Pons (tissue), 1 donor: ENCODE results near the gene IPCEF1.
"Not testable (repeated sequence)": the region's sequence is repeated elsewhere in the genome, so short reads cannot be mapped to it uniquely, and the experiment has no call there.

Experiments
- DNase-seq: peaks from one replicate; pipeline ENCODE4 v3.0.0-alpha.2; 2016; ENCODE audit warnings: low spot score

The IPCEF1 gene

DNA sequence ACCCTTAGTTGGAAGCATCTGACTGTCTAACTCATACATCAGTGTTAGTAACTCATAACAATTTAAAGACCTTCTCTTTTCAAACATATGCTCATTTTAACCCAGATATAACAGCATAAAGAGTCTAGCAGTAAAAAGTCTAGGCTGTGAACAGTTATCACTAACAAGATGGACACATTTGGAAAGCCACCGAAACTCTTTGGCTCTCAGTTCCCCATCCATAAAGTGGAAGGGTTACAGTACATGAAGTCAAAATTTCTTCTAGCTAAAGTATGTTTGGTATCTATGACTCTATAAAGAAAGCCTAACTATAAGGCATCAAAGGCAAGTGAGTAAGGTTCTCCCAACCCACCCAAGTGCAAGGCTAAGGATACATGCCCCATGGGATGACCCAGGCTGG, 22.5 kb downstream of the IPCEF1 start:
- not testable (repeated sequence) for DNase-seq

DNA sequence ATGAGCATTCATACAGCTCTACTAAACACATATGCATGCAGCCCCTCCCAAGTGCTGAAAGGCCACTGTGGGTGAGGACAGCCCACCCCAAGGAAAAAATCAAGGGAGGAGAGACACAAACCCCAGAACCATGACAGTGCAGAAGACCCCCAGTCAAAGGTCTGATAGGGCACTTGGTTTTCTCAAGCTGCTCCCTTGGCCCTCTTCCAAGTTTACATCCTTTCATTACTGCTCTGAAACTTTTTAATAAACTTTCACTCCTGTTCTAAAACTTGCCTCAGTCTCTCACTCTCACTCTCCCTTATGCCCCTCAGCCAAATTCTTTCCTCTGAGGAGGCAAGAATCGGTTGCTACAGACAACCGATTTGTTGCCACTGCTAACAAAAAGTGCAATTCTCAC, 24.9 kb downstream of the IPCEF1 start:
- DNase-seq, result no peak

DNA sequence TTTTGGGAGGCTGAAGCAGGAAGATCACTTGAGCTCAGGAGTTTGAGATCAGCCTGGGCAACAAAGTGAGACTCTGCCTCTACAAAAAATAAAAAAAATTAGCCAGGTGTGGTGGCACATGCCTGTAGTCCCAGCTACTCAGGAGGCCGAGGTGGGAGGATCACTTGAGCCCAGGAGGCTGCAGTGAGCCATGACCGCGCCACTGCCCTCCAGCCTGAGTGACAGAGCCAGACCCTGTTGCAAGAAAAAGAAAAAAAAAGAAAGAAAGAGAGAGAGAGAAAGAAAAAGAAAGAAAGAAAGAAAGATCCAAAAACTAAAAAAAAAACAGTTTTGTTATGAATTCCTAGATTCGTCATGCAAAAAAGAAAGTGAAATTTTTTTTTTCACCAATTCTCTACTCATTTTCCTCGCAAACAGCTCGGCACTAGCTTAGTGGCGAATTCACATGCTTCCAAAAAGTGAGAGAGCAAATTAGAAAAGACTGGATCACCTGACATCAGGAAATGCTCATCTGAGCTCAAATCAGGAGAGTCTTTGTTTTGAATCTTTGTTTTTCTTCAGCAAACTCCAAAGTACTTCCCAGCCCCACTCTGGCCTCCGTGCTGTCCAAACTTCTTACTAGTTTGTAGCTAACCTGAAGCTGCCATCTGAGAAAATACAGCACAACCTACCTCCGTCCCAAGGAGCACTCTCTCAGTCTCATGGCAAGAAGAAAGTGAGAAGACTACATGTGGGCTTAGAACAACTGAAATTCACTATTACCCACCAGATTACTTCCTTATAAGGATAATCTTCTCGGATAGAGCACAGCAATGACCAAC, 27.0 kb downstream of the IPCEF1 start:
- no peak for DNase-seq

DNA sequence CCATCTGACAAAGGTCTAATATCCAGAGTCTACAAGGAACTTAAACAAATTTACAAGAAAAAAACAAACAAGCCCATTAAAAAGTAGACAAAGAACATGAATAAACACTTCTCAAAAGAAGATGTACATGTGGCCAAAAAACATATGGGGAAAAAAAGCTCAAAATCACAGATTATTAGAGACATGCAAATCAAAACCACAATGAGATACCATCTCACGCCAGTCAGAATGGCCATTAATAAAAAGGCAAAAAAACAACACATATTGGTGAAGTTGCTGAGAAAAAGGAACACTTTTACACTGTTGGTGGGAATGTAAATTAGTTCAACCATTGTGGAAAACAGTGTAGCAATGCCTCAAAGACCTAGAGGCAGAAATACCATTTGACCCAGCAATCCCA, 29.3 kb downstream of the IPCEF1 start:
- DNase-seq, result not testable (repeated sequence)

DNA sequence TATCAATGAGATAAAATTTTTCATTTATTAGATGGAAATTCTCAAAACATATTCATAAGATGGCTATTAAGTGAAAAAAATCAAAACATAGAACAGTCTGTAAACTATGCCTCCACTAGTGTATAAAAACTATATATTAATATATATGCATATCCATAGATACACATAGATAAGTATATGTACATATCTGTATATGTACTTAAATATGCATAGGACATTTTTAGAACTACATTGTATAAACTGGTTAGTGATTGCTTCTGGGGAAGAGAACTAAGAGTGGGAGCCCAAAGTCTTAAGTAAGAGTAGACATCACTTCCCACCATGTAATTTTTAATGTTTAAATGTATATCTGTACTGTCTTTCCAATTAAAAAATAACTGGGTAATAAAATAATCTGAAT, 31.5 kb downstream of the IPCEF1 start:
- DNase-seq, result no peak

DNA sequence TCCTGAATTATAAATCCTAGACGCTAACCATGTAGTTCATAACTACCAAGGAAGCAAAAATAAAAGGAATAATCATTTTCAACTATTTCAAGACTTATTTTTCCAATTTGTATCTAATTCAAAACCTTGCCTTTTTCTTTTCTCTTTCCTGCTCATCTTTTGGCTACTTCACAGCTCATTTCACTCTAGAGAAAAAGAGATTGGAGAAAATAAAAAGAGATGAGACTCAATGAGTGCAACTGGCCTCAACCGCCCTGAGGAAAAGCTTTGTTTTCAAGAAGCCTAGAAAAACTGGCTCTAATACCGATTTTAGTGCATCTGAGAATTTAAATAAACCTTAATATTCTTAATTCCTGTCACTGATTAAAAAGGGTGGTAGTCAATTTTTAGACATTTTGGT, 36.4 kb downstream of the IPCEF1 start:
- no peak for DNase-seq

DNA sequence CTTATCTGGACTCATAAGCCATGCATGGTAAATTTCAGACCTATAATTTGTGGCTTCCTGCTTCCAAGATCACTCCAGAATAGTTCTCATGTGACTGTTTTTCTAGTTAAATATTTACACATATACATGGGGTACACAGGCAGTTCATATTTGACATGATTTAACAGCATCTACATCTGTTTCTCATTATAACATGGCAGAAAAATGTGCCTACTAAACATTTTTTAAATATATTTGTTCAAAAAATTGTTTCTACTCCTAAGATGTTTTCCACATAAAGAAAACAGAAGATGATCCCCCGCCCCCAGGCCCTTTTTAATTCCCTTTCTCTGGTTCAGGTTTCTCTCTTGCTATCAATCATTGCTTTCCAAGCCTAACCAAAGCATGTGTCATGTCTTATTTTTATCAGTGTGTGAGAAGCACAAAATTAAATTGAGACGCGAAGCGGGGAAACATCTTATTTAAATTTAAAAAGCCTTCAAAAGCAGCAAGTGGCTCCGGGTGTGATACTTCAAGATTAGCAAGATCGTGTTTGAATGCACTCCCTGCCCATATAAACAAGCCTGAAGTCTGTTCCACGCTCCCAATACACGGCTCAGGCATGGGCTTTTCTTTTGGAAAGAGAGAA, 37.3 kb downstream of the IPCEF1 start:
- no peak for DNase-seq

DNA sequence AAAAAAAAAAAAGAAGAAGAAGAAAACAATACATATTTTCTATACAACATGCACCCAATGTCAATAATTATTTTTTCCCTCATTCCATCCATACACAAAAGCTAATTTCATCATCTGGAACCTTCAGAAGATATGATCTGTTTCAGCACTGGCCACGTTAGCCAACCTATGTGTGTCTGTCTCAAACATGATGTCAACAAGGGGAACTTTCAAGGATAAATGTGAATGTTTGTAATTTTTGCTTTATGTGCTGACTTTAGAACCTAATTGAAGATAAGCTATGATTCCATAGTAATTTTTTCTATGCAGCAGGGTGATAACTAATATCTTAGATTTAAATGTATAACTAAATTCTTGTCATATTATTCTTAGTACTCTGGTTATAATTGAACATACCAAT, 37.9 kb downstream of the IPCEF1 start:
- no peak for DNase-seq

DNA sequence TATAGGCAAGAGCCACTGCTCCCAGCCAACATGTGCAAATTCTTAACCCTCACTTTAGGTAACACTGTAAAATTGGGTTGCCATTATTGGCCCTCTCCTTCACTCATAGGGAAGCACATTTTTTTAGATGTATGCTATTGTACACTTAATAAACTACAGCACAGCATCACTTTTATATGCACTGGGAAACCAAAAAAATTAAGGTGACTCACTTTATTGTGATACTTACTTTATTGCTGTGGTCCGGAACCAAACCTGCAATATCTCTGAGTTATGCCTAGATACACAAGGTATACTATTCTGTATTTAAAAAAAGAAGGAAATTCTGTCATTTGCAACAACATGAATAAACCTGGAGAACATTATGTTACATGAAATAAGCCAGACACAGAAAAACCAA, 40.5 kb downstream of the IPCEF1 start:
- no peak for DNase-seq

DNA sequence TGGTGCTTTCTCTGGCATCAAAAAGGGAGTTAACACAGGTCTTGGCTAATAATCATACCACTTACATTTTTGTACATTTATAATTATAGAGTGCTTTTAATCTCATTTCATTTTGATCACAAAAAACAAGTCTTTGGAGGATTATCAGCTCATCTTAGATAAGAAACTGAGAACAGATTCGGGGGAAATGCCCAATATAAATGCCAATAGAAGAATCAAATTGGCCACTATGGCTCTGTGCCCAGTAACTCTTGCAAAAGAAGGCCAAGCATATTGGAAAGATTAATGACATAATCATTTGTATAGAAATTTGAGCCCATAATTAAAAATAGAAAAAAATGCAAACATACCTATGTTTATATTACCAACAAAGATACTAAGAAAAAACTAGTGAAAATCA, 42.5 kb downstream of the IPCEF1 start:
- no peak for DNase-seq

DNA sequence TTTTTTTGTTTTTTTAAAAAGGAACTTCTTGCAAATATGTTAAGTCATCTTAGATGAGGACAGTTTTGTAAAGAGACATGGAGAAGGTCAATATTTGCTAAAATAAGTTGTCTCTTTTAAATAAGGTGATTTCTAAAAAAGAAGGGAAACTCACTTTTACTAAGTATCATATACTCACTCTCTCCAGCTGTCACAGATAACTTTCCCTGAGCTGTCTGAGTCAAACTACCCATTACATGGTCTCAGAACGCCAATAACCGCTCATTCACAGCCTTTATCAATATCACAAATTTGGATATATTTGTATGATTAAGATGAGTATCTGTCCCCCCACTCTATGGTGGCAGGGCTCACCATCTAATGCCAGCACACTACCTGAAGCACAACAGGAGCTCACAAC, 47.6 kb downstream of the IPCEF1 start:
- no peak for DNase-seq

DNA sequence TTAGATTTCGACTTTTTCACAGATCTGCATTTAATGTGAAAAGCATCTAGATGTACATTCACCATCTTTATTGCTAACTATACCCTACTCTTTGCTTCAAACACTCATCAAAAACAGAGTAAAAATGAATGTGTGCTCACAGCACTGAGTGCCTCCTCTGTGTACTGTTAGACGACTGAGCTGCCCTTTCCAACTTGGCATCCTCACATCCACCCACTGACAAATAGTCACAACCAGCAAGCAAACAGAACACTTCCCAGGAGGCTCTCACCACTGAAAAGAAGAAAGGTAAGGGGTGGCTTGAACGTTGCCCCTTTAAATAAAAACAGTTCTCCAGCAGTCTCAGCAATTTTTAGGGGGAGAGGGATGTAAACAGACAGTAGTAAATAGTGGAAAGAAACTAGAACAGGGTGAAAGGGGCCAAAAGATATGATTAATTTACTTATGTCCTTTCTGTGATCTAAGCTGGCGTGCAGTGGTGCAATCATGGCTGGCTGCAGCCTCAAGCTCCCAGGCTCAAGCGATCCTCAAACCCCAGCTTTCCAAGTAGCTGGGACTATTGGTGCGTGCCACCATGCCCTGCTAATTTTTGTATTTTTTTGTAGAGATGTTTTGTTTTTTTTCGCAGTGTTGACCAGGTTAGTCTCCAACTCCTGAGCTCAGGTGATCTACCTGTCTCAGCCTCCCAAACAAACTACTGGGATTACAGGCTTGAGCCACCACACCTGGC, 48.7 kb downstream of the IPCEF1 start:
- DNase-seq, result no peak

DNA sequence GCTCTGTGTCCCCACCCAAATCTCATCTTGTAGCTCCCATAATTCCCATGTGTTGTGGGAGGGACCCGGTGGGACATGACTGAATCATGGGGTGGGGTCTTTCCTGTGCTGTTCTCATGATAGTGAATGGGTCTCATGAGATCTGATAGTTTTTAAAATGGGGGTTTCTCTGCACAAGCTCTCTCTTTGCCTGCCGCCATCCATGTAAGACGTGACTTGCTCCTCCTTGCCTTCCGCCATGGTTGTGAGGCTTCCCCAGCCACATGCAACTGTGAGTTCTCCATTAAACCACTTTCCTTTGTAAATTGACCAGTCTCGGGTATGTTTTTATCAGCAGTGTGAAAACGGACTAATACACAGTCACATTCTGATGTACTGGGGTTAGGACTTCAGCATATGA, 49.5 kb downstream of the IPCEF1 start:
- DNase-seq, result not testable (repeated sequence)

DNA sequence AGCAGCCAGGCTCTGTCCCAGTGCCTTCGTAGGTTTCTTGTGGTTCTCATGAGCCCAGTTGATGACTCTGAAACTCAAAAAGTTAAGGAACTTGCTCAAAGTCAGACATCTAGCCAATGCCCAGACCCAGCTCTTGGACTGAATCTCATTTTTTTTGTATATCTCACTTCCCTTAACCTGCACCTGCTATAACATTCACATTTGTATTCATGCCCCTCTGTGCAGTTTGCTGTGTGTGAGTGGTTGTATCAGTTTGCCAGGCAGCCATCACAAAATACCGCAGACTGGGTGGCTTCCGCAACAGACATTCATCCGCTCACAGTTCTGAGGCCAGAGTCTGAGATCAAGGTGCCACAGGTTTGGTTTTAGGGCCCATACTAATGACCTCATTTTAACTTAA, 49.9 kb downstream of the IPCEF1 start:
- no peak for DNase-seq

DNA sequence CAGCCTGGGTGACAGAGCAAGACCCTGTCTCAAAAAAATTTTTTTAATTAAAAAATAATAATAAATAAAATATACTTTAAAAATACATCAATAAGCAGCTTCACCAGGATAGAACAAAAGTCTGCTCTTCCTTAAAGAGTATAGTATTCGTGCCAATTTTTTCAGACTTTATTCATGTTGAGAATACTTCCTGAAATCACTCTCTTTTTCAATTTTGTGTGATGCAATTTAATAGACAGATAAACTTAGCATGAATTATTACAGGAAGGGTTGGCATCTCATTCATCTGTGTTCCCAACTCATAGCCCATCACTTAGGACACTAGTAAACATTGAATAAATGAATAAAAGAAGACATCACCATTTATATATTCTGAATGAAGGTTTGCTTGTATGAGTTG, 52.4 kb downstream of the IPCEF1 start:
- no peak for DNase-seq

DNA sequence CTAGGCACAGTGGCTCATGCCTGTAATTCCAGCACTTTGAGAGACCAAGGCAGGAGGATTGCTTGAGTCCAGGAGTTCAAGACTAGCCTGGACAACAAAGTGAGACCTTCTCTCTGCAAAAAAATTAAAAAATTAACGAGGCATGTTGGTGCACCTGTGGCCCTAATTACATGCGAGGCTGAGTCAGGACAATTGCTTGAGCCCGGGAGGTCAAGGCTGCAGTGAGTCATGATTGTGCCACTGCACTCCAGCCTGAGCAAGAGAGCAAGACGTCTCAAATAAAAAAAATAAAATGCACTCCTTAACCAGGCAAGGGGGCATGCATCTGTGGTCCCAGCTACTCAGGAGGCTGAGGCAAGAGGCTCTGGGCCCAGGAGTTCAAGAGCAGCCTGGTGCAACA, 53.0 kb downstream of the IPCEF1 start:
- DNase-seq, result not testable (repeated sequence)

DNA sequence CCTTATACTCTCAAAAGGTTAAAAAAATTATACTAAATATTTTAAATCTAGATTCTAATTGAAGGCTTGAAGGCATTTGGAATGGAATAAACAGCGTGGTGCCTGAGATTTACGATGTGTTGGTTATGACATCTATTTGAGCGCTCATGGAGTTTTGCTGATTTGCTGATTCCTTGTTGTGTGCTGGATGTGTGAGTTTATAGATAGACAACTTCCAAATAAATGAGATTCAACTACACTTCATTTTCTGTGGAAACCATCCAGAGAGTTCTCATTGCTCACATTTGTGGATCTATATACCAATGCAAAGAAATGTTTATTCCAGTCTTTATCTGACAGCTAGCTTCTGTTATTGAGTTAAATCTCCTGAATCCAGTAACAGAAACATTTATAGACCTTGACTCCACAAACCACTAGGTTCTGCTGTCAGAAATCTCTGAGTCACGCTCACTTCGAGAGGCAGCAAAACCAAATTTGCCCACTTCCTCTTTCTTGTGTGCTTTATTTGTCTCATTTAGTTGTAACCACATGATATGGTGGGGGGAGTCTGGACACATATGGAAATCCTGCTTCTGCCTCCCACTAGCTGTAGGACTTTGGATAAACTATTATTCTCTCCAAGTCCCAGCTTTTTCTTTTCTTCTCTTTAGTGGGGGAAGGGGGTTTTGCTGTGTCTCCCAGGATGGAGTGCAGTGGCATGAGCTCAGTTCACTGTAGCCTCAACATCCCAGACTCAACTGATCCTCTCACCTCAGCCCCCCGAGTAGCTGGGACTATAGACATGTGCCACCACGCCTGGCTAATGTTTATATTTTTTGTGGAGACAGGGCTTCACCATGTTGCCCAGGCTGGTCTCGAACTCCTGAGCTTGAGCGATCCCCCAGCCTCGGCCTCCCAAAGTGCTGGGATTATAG, 54.5 kb downstream of the IPCEF1 start:
- peak; percentile 80 for DNase-seq

DNA sequence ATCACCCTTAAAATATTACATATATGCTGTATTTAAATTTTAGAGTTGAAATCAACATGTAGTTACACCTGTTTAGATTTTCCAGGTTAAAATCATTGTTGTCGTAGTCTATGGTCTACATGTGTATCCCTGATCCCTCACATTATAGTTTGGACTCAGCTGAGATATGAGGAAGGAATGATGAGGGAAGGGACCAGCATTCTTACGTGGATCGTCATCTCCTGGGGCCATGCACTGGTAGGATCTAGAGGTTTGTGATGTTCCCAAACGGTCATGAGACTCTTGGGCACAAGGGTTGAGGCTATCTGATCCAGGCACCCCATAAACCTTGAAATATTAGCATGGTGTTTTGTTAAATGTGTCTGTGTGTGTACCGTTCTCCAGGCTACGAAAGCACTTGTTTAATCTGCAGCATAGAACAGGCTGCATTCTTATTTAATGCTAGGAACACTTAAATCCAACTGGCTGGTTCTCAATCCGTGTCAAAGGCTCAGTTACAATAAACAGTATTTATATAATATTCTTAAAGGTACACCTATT, 55.4 kb downstream of the IPCEF1 start:
- DNase-seq, result no peak

DNA sequence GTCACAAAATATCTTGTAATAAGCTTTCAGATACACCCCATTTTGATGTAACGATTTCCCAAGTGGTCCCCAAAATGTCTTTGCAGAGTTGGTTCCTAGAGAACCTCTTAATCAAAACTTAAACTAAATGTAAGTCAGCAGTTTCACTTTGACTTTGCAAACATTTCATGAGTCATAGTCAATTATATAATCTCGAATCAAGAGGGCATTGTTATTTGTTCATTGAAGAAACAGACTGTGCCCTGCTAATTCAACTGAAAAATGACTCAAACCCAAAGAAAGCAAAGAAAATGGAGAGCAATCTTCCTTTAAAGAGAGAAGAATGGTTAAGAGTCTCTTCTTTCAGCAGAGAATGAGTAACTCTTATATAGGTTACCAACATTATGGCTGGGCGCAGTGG, 58.3 kb downstream of the IPCEF1 start:
- peak; percentile 73 for DNase-seq

DNA sequence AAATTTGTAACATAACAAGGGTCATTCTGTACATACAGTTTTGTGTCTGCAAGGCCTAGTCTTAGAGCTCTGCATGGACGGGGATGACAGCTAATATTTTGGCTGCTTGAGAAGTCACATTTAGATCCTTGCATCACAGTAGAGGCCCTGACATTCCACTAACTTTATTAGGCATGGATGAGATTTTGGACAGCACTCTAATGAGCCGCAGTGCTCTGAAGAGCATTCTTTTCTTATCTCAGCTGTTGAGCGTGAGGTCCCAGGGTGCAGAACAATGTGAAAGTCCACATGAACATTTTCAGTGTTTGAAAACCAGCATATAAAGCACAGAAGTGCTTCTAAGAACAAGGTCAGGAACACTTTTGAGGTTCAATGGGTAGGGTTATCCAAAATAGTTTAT, 58.9 kb downstream of the IPCEF1 start:
- no peak for DNase-seq

DNA sequence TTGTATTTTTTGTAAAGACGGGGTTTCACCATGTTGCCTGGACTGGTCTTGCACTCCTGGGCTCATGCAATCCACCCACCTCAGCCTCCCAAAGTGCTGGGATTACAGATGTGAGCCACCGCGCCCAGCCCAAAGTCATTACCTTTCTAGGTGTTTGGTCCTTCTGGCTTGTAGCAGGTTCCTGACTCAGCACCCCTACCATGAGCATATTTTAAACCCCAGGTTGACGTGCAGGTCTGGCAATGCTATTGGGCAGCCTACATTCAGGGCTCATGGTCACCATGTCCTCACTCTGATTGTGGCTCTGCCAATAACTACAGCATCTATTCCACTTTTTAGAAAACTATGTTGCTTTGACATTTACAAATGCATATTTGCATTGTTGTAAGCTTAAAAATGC, 59.4 kb downstream of the IPCEF1 start:
- DNase-seq, result no peak

DNA sequence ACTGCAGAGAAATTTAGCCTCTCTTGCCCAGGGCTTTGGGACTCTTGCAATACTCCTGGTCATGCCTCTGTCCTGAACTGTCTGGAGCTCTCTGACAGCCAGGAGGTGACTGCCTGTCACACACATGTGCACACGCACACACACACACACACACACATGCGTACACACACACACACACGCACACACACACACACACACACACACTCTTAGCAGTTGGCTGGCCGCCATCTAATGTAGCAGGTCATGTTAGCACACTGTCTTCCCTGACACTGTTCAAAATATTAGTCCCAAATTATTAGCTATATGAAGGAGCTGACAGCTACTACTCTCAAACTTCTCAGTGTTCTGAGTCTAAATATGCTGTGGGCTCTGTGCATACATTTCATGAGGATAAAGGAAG, 60.9 kb downstream of the IPCEF1 start:
- DNase-seq, result no peak
